GM12873 (cell line): Measurements from ENCODE around the gene MBD3.

Source experiments
- CTCF ChIP-seq: IDR thresholded peaks from 2 replicates; pipeline ENCODE4 v1.5.1; 2012; ENCODE audit warnings: low read depth, mild to moderate bottlenecking, moderate library complexity, low read length, control low read depth; ENCODE audit not compliant: insufficient read depth; ENCODE audit errors: missing control alignments

The MBD3 gene

GRCh38 chr19:1566392-1567115 lies 26.1 kb downstream of the MBD3 start:
- no peak for TF ChIP-seq CTCF

- no peak for TF ChIP-seq CTCF
Observed at GRCh38 chr19:1563251-1563650, 29.4 kb downstream of the MBD3 start.

- no peak for TF ChIP-seq CTCF
Observed at GRCh38 chr19:1561236-1561842, 31.3 kb downstream of the MBD3 start.

- TF ChIP-seq CTCF, result no peak
Observed at GRCh38 chr19:1560286-1560882, 32.3 kb downstream of the MBD3 start.

GRCh38 chr19:1558552-1558951 lies 34.1 kb downstream of the MBD3 start:
- TF ChIP-seq CTCF, result no peak

- TF ChIP-seq CTCF, result no peak
Observed at GRCh38 chr19:1556390-1557070, 36.1 kb downstream of the MBD3 start.
